Femur (tissue), 1 donor: ENCODE data around the gene INSYN2B.
A peak's percentile ranks its signal among the peaks of the same experiment; 100 is the strongest.

ENCODE experiments used
- DNase-seq: peaks from one replicate; pipeline ENCODE4 v3.0.0-alpha.2; 2017

Gene INSYN2B

GRCh38 chr5:169980418-169981053, at the start of gene INSYN2B:
TSS of gene INSYN2B (minus strand) at chr5:169980495. CDS start at chr5:169883898, 96,597 bp downstream.
- peak; percentile 78 for DNase-seq

- no peak for DNase-seq
These were observed 47.8 kb upstream of the INSYN2B start for GRCh38 chr5:170028124-170028523.

GRCh38 chr5:170025853-170026252, 45.6 kb upstream of the INSYN2B start:
- no peak for DNase-seq

- no peak for DNase-seq
These were observed 41.2 kb upstream of the INSYN2B start for GRCh38 chr5:170021506-170021905.

DNA sequence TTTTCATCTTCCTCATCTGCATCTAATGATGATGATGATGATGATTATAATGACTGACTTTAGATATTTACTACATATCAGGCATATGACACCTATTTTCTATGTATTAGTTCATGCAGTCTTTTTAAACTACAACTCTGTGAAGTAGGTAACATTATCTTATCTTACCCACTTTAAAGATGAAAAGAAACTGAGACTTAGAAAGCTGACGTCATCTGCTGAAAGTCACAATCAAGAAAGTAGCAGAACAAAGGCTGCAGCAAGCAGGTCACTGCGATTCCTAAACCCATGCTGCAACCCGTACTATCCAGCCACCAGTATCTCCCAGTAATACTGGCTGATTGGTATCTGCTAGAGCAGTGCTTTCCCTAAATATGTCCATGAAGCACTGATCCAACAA, 40.1 kb upstream of the INSYN2B start:
- no peak for DNase-seq

GRCh38 chr5:170012622-170013021, 32.3 kb upstream of the INSYN2B start:
- DNase-seq, result no peak

GRCh38 chr5:170011751-170012150, 31.5 kb upstream of the INSYN2B start:
- no peak for DNase-seq

DNA sequence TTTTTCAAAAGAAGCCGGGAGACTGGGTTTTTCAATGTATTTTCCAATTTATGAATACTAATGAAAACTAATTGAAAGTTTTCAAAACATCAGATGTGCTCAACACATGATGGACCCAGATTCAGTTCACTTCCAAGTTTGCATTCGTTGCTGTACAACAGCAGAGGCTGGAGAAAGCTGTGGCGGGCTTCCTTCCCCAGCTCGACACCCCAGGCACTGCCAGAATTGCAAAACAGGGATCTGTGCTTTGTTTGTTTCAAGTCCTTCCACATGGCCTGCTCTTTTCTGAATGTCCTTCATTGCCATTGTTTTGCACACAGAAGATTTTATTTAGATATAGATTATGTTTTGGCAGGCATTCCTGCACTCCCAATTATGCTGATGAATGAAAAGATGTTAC, 30.3 kb upstream of the INSYN2B start:
- DNase-seq, result no peak

DNA sequence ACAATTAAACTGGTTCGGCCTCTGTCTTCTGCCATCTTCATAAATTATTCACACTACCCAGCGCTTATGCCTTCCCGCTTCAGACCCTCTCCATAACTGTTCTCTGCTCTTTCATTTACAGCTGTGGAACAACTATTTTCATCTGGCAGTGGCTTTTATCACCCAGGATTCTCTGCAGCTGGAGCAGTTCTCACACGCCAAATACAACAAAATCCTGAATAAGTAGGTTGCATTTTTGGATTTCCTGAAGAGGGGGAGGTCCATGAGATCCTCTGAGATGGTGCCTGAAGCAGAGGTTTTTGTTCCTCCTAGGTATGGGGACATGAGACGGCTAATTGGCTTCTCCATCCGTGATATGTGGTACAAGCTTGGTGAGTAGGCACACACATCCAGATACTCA, 28.1 kb upstream of the INSYN2B start:
- no peak for DNase-seq

- DNase-seq, result no peak
These were observed 25.7 kb upstream of the INSYN2B start for GRCh38 chr5:170006021-170006420.

GRCh38 chr5:170000155-170000554, 19.9 kb upstream of the INSYN2B start:
- no peak for DNase-seq

GRCh38 chr5:169999621-170000020, 19.3 kb upstream of the INSYN2B start:
- no peak for DNase-seq

GRCh38 chr5:169997798-169998197, 17.5 kb upstream of the INSYN2B start:
- DNase-seq, result no peak

DNA sequence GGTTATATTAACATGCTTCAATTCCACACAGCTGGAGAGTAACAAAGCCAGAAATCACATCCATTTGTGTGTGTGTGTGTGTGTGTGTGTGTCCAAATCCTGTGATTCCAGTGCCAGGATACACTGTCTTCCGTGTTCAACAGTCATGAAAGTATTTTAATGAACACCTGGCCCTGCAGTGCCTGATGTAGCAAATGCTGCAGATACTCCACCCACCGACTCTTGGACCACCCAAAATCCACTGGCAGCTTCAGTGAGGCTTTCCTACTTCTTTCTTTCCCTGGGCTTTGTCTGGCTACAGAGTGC, 13.1 kb upstream of the INSYN2B start:
- DNase-seq, result peak; percentile 29

GRCh38 chr5:169992789-169993484, 12.6 kb upstream of the INSYN2B start:
- no peak for DNase-seq

- DNase-seq, result no peak
These were observed 11.0 kb upstream of the INSYN2B start for GRCh38 chr5:169991115-169991869.

GRCh38 chr5:169989365-169989764, 9.1 kb upstream of the INSYN2B start:
- DNase-seq, result no peak

- DNase-seq, result no peak
These were observed 8.7 kb upstream of the INSYN2B start for GRCh38 chr5:169988947-169989346.

GRCh38 chr5:169988206-169988605, 7.9 kb upstream of the INSYN2B start:
- DNase-seq, result no peak

DNA sequence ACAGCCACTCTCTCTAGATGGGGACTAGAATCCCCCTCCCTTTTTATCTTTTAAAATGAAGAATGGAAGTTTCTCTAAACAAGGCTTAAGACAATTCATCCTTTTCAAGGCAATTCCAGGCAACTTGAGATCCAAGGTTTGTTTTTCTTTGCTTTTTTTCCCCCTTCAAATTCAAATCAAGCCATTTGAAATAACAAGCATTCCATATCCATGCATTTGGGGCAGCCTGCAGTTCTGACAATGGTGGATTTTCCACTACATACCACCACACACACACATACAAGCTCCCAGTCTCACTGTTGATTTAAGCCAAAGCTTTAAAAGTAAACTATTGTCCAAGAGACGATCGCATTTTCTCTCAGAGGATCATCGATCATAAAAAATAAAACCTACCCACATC, 424 bp downstream of the INSYN2B start:
- DNase-seq, result no peak

GRCh38 chr5:169978714-169979113, 1.6 kb downstream of the INSYN2B start:
- no peak for DNase-seq

- no peak for DNase-seq
These were observed 6.0 kb downstream of the INSYN2B start for GRCh38 chr5:169974121-169974770.

DNA sequence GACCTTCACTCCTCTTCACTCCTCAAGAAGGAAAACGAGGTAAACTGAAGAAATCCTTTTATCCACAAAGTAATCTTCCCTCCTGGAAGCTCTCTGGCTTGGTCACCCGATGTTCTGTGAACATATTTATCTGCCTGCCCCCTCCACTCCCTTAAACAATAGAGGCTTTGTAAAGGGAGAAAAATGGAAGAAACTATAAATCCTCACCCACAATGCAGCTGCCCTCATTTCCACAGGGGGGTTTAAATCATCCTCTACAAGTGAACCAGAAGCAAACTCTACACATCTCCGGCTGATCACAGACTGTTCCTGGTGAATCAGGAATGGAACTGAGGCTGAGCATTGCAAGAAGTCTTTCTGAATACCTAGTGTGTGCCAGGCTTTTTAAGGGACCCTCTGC, 7.2 kb downstream of the INSYN2B start:
- DNase-seq, result no peak

- no peak for DNase-seq
These were observed 8.5 kb downstream of the INSYN2B start for GRCh38 chr5:169971780-169972179.
